ENCODE measurements around the gene GEMIN5. TPM values are rescaled to one million over a fixed set of nuclear protein-coding genes. Genes with fewer than 3 reads are reported as not detected.

Gene GEMIN5
- total and polyA plus RNA-seq, 2 donors from 2014 or later: 3.5 to 14.8 TPM

DNA sequence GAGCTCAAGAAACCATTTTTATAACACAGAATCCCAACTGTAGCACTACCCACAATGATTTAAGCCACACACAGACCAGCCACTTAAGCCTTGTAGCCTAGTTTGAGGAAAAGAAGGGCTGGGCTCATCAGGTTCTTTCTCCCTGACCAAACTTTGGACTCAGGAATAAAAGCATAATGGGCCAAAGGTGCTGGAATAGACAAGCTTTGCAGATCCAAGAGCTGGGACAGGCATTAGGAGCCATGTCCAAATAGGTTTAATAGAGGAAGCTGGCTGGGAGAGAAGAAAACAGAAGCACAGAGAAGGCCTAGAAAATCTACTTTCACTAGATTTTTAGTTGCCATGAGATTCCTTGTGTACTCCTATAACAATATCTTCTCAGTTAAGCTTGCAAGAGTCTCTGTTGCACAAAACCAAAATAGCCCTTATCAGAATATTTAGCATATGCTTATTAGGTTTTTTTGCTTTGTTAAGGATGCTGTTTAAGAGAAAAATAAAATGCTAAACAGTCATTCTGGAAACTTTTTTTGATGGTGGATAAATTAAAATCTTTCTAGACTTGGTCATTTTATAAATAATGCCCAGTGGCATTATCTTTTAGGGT lies 41.3 kb downstream of the GEMIN5 start:
- no peaks in the 10 kb centered on the region for H3K4me1 ChIP-seq (ENCODE audit: control insufficient read depth in 2 of 3, insufficient read depth in 2 of 3, low read depth in 1 of 3, low read length in 3 of 3)
- H3K36me3 ChIP-seq (ENCODE audit: control insufficient read depth in 2 of 3, insufficient read depth in 3 of 3, low read length in 3 of 3): peaks cover 2 to 52% (median 34%) of the 10 kb centered on the region in 3 donors
- H3K4me3 ChIP-seq (ENCODE audit: low read length in 3 of 3): no peak overlapping the region
- TF ChIP-seq, protein P1, sequence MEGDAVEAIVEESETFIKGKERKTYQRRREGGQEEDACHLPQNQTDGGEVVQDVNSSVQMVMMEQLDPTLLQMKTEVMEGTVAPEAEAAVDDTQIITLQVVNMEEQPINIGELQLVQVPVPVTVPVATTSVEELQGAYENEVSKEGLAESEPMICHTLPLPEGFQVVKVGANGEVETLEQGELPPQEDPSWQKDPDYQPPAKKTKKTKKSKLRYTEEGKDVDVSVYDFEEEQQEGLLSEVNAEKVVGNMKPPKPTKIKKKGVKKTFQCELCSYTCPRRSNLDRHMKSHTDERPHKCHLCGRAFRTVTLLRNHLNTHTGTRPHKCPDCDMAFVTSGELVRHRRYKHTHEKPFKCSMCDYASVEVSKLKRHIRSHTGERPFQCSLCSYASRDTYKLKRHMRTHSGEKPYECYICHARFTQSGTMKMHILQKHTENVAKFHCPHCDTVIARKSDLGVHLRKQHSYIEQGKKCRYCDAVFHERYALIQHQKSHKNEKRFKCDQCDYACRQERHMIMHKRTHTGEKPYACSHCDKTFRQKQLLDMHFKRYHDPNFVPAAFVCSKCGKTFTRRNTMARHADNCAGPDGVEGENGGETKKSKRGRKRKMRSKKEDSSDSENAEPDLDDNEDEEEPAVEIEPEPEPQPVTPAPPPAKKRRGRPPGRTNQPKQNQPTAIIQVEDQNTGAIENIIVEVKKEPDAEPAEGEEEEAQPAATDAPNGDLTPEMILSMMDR (IDR thresholded peaks at IDR 0.05; ENCODE audit: borderline replicate concordance, extremely low read depth, insufficient read depth): no peak
- DNase-seq: no peak
- no peaks in the 10 kb centered on the region for H3K9me3 ChIP-seq (ENCODE audit: control insufficient read depth in 2 of 3, insufficient read depth in 1 of 3, low read length in 3 of 3)
- no peak overlapping the region for H3K9ac ChIP-seq (ENCODE audit: low read length in 3 of 3)
- H3K27me3 ChIP-seq (ENCODE audit: control insufficient read depth, insufficient read depth, low read length): no peaks in the 10 kb centered on the region
- no peak for FAIRE-seq
- no peak overlapping the region for H3K27ac ChIP-seq (ENCODE audit: low read depth in 2 of 2, low read length in 2 of 2)
- intact Hi-C loops (cut with DNase I): no loop called here

DNA sequence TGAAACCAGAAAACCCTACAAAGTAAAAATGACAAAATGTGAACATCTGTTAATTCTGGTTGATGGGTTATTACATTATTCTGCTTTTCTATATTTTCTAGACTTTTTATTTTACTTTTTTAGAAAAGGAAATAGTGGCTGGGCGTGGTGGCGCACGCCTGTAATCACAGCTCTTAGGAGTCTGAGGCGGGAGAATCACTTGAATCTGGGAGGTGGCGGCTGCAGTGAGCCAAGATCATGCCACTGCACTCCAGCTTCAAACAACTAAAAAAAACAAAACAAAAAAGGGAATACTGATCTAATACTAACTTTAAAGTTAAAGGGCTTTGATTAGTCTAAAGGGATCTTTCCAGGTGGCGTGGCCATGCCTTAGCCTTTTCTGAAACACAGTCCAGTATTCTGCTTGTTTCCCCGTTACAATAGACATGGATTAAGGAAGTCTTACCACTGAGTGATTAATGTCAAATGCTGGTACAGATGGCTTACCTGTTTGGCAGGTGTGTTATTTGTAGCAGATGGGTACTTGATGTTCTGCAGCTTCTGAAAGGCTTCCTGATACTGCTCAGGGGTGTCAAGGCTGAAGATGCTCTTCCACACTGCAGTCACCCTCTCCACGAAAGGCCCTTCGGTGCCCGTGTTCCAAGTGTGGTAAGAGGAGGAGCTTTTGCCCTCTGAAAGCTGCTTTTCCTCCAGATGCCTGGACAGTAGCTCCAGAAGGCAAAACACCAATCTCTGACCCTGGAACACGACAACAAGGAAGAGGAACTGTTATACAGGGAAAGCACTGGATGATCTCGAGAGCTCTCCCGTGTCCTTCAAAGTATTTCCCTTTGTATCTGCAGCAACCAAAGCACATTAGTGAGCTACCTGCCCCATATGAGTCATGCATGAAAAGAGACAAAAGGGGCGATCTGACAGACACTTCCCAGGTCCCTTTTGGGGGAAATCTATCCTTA lies 42.1 kb downstream of the GEMIN5 start:
- FAIRE-seq: no peak
- no peaks in the 10 kb centered on the region for H3K27me3 ChIP-seq (ENCODE audit: control insufficient read depth, insufficient read depth, low read length)
- no peak overlapping the region for H3K9ac ChIP-seq (ENCODE audit: low read length in 3 of 3)
- H3K4me1 ChIP-seq (ENCODE audit: control insufficient read depth in 2 of 3, insufficient read depth in 2 of 3, low read depth in 1 of 3, low read length in 3 of 3): no peaks in the 10 kb centered on the region
- H3K36me3 ChIP-seq (ENCODE audit: control insufficient read depth in 2 of 3, insufficient read depth in 3 of 3, low read length in 3 of 3): peaks cover 2 to 53% (median 36%) of the 10 kb centered on the region in 3 donors
- H3K27ac ChIP-seq (ENCODE audit: low read depth in 2 of 2, low read length in 2 of 2): no peak overlapping the region
- H3K9me3 ChIP-seq (ENCODE audit: control insufficient read depth in 2 of 3, insufficient read depth in 1 of 3, low read length in 3 of 3): no peaks in the 10 kb centered on the region
- TF ChIP-seq, protein P1 (IDR thresholded peaks at IDR 0.05; ENCODE audit: borderline replicate concordance, extremely low read depth, insufficient read depth): no peak
- no peak for DNase-seq
- no peak overlapping the region for H3K4me3 ChIP-seq (ENCODE audit: low read length in 3 of 3)
- intact Hi-C loops (cut with DNase I): no loop called here

DNA sequence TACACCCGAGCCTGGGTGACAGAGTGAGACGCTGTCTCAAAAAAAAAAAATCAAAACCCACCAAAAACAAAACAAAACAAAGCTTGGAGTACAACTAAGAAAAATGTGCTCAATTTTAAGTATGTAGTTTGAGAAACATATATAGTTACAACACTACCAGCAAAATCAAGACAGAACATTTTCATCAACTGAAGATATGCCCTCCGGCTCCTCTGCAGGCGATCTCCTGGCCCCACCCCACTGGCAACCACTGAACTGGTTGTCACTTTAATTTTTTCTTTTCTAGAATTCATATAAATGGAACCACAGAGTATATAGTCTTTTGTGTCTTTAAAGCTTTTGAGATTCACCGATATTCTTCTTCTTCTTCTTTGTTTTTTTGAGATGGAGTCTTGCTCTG lies 44.6 kb downstream of the GEMIN5 start:
- intact Hi-C loops (cut with DNase I): no loop called here
- no peak for FAIRE-seq
- peaks cover 7 to 47% (median 32%) of the 10 kb centered on the region in 3 donors for H3K36me3 ChIP-seq (ENCODE audit: control insufficient read depth in 2 of 3, insufficient read depth in 3 of 3, low read length in 3 of 3)

More for the DNA sequence above, 44.6 kb downstream of the GEMIN5 start:
- TF ChIP-seq, protein P1 (IDR thresholded peaks at IDR 0.05; ENCODE audit: borderline replicate concordance, extremely low read depth, insufficient read depth): no peak
- Histone ChIP-seq H3K9me3 (ENCODE audit: control insufficient read depth in 2 of 3, insufficient read depth in 1 of 3, low read length in 3 of 3) (no peaks in the 10 kb centered on the region), H3K4me3 (ENCODE audit: low read length in 3 of 3) (no peak overlapping the region), H3K4me1 (ENCODE audit: control insufficient read depth in 2 of 3, insufficient read depth in 2 of 3, low read depth in 1 of 3, low read length in 3 of 3) (no peaks in the 10 kb centered on the region), H3K27ac (ENCODE audit: low read depth in 2 of 2, low read length in 2 of 2) (no peak overlapping the region), H3K27me3 (ENCODE audit: control insufficient read depth, insufficient read depth, low read length) (no peaks in the 10 kb centered on the region), H3K9ac (ENCODE audit: low read length in 3 of 3) (no peak overlapping the region)
- no peak for DNase-seq
